Activated CD8-positive, alpha-beta T cell treated with anti-CD3 and anti-CD28 coated beads for 36 hours (primary cell): Measurements from ENCODE around the gene TBC1D23. TPM values are rescaled to one million over a fixed set of nuclear protein-coding genes. Genes with fewer than 3 reads are reported as not detected.
"Not testable (repeated sequence)": the region's sequence is repeated elsewhere in the genome, so short reads cannot be mapped to it uniquely, and the experiment has no call there.

ENCODE experiments used
- ATAC-seq: fragments of 200-7000 bp; cut with Tn5 transposase; one replicate; pipeline ENCODE4 v1.10.0; 2021; ENCODE audit warnings: mild to moderate bottlenecking, moderate library complexity
- CTCF ChIA-PET: fragments of 350-600 bp; sonication (Branson Sonifier 250); formaldehyde crosslinking; loops from one replicate; lab custom pipeline; 2021; ENCODE audit warnings: antibody characterized with exemption; lab: Charles Lee
- POLR2A ChIA-PET: fragments of 350-600 bp; sonication (Branson Sonifier 250); formaldehyde crosslinking; loops from one replicate; lab custom pipeline; 2021; ENCODE audit warnings: antibody characterized with exemption; lab: Charles Lee
- DNase-seq: peaks from one replicate; pipeline ENCODE4 v3.0.0-alpha.2; 2020
- H3K27ac Mint-ChIP-seq: one replicate; pipeline ENCODE4 v1.8.0; 2021; ENCODE audit warnings: mild to moderate bottlenecking, mixed read lengths
- H3K27me3 Mint-ChIP-seq: one replicate; pipeline ENCODE4 v1.8.0; 2021; ENCODE audit warnings: mixed read lengths
- H3K36me3 Mint-ChIP-seq: one replicate; pipeline ENCODE4 v1.8.0; 2021; ENCODE audit warnings: low read depth, mixed read lengths
- H3K4me1 Mint-ChIP-seq: one replicate; pipeline ENCODE4 v1.8.0; 2021; ENCODE audit warnings: low read depth, mixed read lengths
- H3K4me3 Mint-ChIP-seq: one replicate; pipeline ENCODE4 v1.8.0; 2021; ENCODE audit warnings: mild to moderate bottlenecking, moderate library complexity, mixed read lengths
- H3K9me3 Mint-ChIP-seq: one replicate; pipeline ENCODE4 v1.8.0; 2021; ENCODE audit warnings: mixed read lengths
- CTCF ChIP-seq: fragments of 200-600 bp; IDR thresholded peaks from one replicate; pipeline ENCODE4 v1.8.0; 2022; ENCODE audit warnings: antibody characterized with exemption, mild to moderate bottlenecking
- intact Hi-C: fragments of 100-400 bp; cut with micrococcal nuclease; formaldehyde crosslinking; loops from one replicate; pipeline ENCODE4 v1.10.0; 2022
- total RNA-seq, 2 experiments: library from RNA; stranded (reverse); gene quantifications; one replicate each; pipeline ENCODE4 v1.2.3, GENCODE V29; 2021

Gene TBC1D23
- total RNA-seq, 2 experiments from 2014 or later: 14.4 to 20.5 TPM

- peaks cover 45% of the 10 kb centered on the region for H3K36me3 Mint-ChIP-seq
- CTCF ChIA-PET: interaction anchor here (1.5 kb wide), 1 partner anchor 249 kb away, joined by 4 read pairs; no protein-coding TSS in a partner anchor
- H3K27ac Mint-ChIP-seq: no peak overlapping the region
Observed at GRCh38 chr3:100340527-100340926, 79.7 kb downstream of the TBC1D23 start.

GRCh38 chr3:100348727-100349126 lies 87.9 kb downstream of the TBC1D23 start:
- peaks cover 69% of the 10 kb centered on the region for H3K36me3 Mint-ChIP-seq
- H3K9me3 Mint-ChIP-seq: peaks cover 1% of the 10 kb centered on the region
- H3K27ac Mint-ChIP-seq: no peak overlapping the region
- H3K4me1 Mint-ChIP-seq: no peaks in the 10 kb centered on the region
- intact Hi-C loops: no loop called here
- no peak overlapping the region for H3K4me3 Mint-ChIP-seq
- ChIA-PET CTCF (interaction anchor here (0.9 to 1.1 kb wide), 2 partner anchors 11 to 174 kb away, joined by 3 to 4 read pairs; no protein-coding TSS in a partner anchor), POLR2A (interaction anchor here (2.1 kb wide), 1 partner anchor 10 kb away, joined by 5 read pairs; no protein-coding TSS in a partner anchor)
- DNase-seq: no peak
- no peaks in the 10 kb centered on the region for H3K27me3 Mint-ChIP-seq
- no peak for TF ChIP-seq CTCF
- ATAC-seq: no peak

More at GRCh38 chr3:100340527-100340926, 79.7 kb downstream of the TBC1D23 start:
- Mint-ChIP-seq H3K9me3 (peaks cover 2% of the 10 kb centered on the region), H3K4me1 (peaks cover 14% of the 10 kb centered on the region), H3K27me3 (no peaks in the 10 kb centered on the region), H3K4me3 (no peak overlapping the region)
- POLR2A ChIA-PET: interaction anchor here (1.2 kb wide), 2 partner anchors 9 to 61 kb away, joined by 3 read pairs; partner anchors contain the start of gene LNP1
- DNase-seq: no peak
- no peak for TF ChIP-seq CTCF
- no peak for ATAC-seq
- intact Hi-C loops: no loop called here

GRCh38 chr3:100351770-100352169 lies 91.0 kb downstream of the TBC1D23 start:
- H3K4me3 Mint-ChIP-seq, H3K27ac Mint-ChIP-seq, H3K4me1 Mint-ChIP-seq, H3K27me3 Mint-ChIP-seq, H3K9me3 Mint-ChIP-seq, CTCF ChIA-PET, DNase-seq, POLR2A ChIA-PET, intact Hi-C loops, ATAC-seq: not testable (repeated sequence)
- H3K36me3 Mint-ChIP-seq: peaks cover 52% of the 10 kb centered on the region

GRCh38 chr3:100352296-100353231 lies 91.8 kb downstream of the TBC1D23 start:
- ChIA-PET CTCF (no interaction called here), POLR2A (interaction anchor here (0.6 kb wide), 1 partner anchor 10 kb away, joined by 4 read pairs; no protein-coding TSS in a partner anchor)
- H3K27ac Mint-ChIP-seq: no peak overlapping the region
- TF ChIP-seq CTCF: no peak
- H3K4me1 Mint-ChIP-seq: no peaks in the 10 kb centered on the region
- intact Hi-C loops: no loop called here
- H3K36me3 Mint-ChIP-seq: peaks cover 51% of the 10 kb centered on the region
- DNase-seq (no peak), ATAC-seq (no peak)
- H3K9me3 Mint-ChIP-seq: peaks cover 1% of the 10 kb centered on the region
- no peak overlapping the region for H3K4me3 Mint-ChIP-seq
- no peaks in the 10 kb centered on the region for H3K27me3 Mint-ChIP-seq

- Mint-ChIP-seq H3K4me3 (no peak overlapping the region), H3K27ac (peak overlapping the region; percentile 7), H3K9me3 (peaks cover 1% of the 10 kb centered on the region), H3K27me3 (no peaks in the 10 kb centered on the region), H3K4me1 (no peaks in the 10 kb centered on the region), H3K36me3 (peaks cover 50% of the 10 kb centered on the region)
- no peak for DNase-seq
- POLR2A ChIA-PET: interaction anchor here (1.8 kb wide), 1 partner anchor 47 kb away, joined by 7 read pairs; the partner anchor contains the start of gene LNP1
- no peak for ATAC-seq
- CTCF ChIA-PET: interaction anchor here (0.6 kb wide), 1 partner anchor 10 kb away, joined by 3 read pairs; no protein-coding TSS in a partner anchor
- no peak for TF ChIP-seq CTCF
- intact Hi-C loops: no loop called here
Observed at GRCh38 chr3:100354850-100355249, 94.1 kb downstream of the TBC1D23 start.
